ENCODE results near the gene TLN1.

- TF ChIP-seq CTCF (tag by site-specific recombination; IDR thresholded peaks at IDR 0.05) (no peak), ZNF274 (IDR thresholded peaks at IDR 0.05; ENCODE audit: low read length) (no peak), ZNF274 (tag by site-specific recombination; IDR thresholded peaks at IDR 0.05; ENCODE audit: borderline replicate concordance) (no peak), ZNF571 (tag by site-specific recombination; IDR thresholded peaks at IDR 0.05) (no peak), IKZF3 (tag by site-specific recombination; IDR thresholded peaks at IDR 0.05) (no peak), TCF7L2 (IDR thresholded peaks at IDR 0.05; ENCODE audit: borderline replicate concordance, low read depth, low read length) (no peak), ZBTB8A (tag by site-specific recombination; IDR thresholded peaks at IDR 0.05) (no peak), PBX3 (CRISPR knock-in tag; IDR thresholded peaks at IDR 0.05) (no peak), OSR2 (tag by site-specific recombination; IDR thresholded peaks at IDR 0.05) (no peak), ZNF138 (tag by site-specific recombination; IDR thresholded peaks at IDR 0.05; ENCODE audit: borderline replicate concordance) (no peak), PRDM10 (tag by site-specific recombination; IDR thresholded peaks at IDR 0.05) (no peak), ZNF558 (tag by site-specific recombination; IDR thresholded peaks at IDR 0.05) (no peak), REST (tag by site-specific recombination; IDR thresholded peaks at IDR 0.05) (no peak), ZNF18 (tag by site-specific recombination; IDR thresholded peaks at IDR 0.05) (no peak)
Observed at GRCh38 chr9:35714579-35715252, 17.3 kb downstream of the TLN1 start.
